Stimulated activated naive B cell treated with anti-CD40 and anti-IgM and Interleukin-4, amounts not matched to agents 10 μg/mL and 1 μg/mL and 100 μg/mL, for 72 hours (primary cell): ENCODE measurements around the gene CLCA1.
A peak's percentile ranks its signal among the peaks of the same experiment; 100 is the strongest.

Experiments
- ATAC-seq, 2 donors: fragments of 150-1000 bp; cut with Tn5 transposase; replicated peaks; 2 replicates each; pipeline ENCODE4 v1.10.0; 2021; ENCODE audit warnings: moderate library complexity in 1 of 2
- DNase-seq: peaks from one replicate; pipeline ENCODE4 v3.0.0; 2021
- H3K27ac Mint-ChIP-seq: one replicate; pipeline ENCODE4 v1.8.0; 2022; ENCODE audit warnings: mild to moderate bottlenecking, mixed read lengths
- H3K27me3 Mint-ChIP-seq, 2 donors: one replicate each; pipeline ENCODE4 v1.8.0; 2022; ENCODE audit warnings: mixed read lengths in 2 of 2
- H3K36me3 Mint-ChIP-seq, 2 donors: one replicate each; pipeline ENCODE4 v1.8.0; 2022; ENCODE audit warnings: mixed read lengths in 2 of 2, mild to moderate bottlenecking in 1 of 2
- H3K4me1 Mint-ChIP-seq, 2 donors: one replicate each; pipeline ENCODE4 v1.8.0; 2022; ENCODE audit warnings: mixed read lengths in 2 of 2, mild to moderate bottlenecking in 1 of 2
- H3K4me3 Mint-ChIP-seq, 2 donors: one replicate each; pipeline ENCODE4 v1.8.0; 2022; ENCODE audit warnings: mild to moderate bottlenecking in 2 of 2, mixed read lengths in 2 of 2, moderate library complexity in 1 of 2
- H3K9me3 Mint-ChIP-seq, 2 donors: one replicate each; pipeline ENCODE4 v1.8.0; 2022; ENCODE audit warnings: mixed read lengths in 2 of 2, mild to moderate bottlenecking in 1 of 2

Gene CLCA1

GRCh38 chr1:86447198-86447790 is 21.4 kb upstream of the CLCA1 start:
- ATAC-seq (no peak), DNase-seq (no peak)
- no peaks in the 10 kb centered on the region for H3K36me3 Mint-ChIP-seq
- no peak overlapping the region for H3K27ac Mint-ChIP-seq
- H3K9me3 Mint-ChIP-seq: no peaks in the 10 kb centered on the region
- no peak overlapping the region for H3K4me3 Mint-ChIP-seq
- no peaks in the 10 kb centered on the region for H3K27me3 Mint-ChIP-seq
- H3K4me1 Mint-ChIP-seq: peaks cover 0 to 12% of the 10 kb centered on the region in 2 donors

- Mint-ChIP-seq H3K9me3 (no peaks in the 10 kb centered on the region), H3K4me1 (peaks cover 0 to 12% of the 10 kb centered on the region in 2 donors), H3K27ac (no peak overlapping the region), H3K4me3 (no peak overlapping the region), H3K27me3 (no peaks in the 10 kb centered on the region), H3K36me3 (no peaks in the 10 kb centered on the region)
- ATAC-seq (no peak), DNase-seq (no peak)
Observed at GRCh38 chr1:86448670-86449069, 20.1 kb upstream of the CLCA1 start.

- no peak overlapping the region for H3K27ac Mint-ChIP-seq
Observed at GRCh38 chr1:86449103-86449502, 19.6 kb upstream of the CLCA1 start.

GRCh38 chr1:86450847-86451246 is 17.9 kb upstream of the CLCA1 start:
- Mint-ChIP-seq H3K27ac (no peak overlapping the region), H3K9me3 (no peaks in the 10 kb centered on the region), H3K27me3 (no peaks in the 10 kb centered on the region), H3K4me3 (no peak overlapping the region), H3K4me1 (peaks cover 0 to 12% of the 10 kb centered on the region in 2 donors), H3K36me3 (no peaks in the 10 kb centered on the region)
- DNase-seq (no peak), ATAC-seq (peak; percentile 46 to 71)

More at GRCh38 chr1:86449103-86449502, 19.6 kb upstream of the CLCA1 start:
- ATAC-seq: no peak
- DNase-seq: no peak
- Mint-ChIP-seq H3K4me3 (no peak overlapping the region), H3K4me1 (peaks cover 0 to 12% of the 10 kb centered on the region in 2 donors), H3K27me3 (no peaks in the 10 kb centered on the region), H3K36me3 (no peaks in the 10 kb centered on the region), H3K9me3 (no peaks in the 10 kb centered on the region)

- no peaks in the 10 kb centered on the region for H3K9me3 Mint-ChIP-seq
- H3K4me3 Mint-ChIP-seq: no peak overlapping the region
- ATAC-seq: no peak
- peaks cover 0 to 12% of the 10 kb centered on the region in 2 donors for H3K4me1 Mint-ChIP-seq
- DNase-seq: no peak
- no peak overlapping the region for H3K27ac Mint-ChIP-seq
- H3K27me3 Mint-ChIP-seq: peaks cover 8 to 9% of the 10 kb centered on the region in 2 donors
- H3K36me3 Mint-ChIP-seq: no peaks in the 10 kb centered on the region
Observed at GRCh38 chr1:86453664-86454063, 15.1 kb upstream of the CLCA1 start.

GRCh38 chr1:86455073-86455472 is 13.7 kb upstream of the CLCA1 start:
- peaks cover 0 to 12% of the 10 kb centered on the region in 2 donors for H3K4me1 Mint-ChIP-seq
- DNase-seq (no peak), ATAC-seq (no peak)
- H3K27me3 Mint-ChIP-seq: peaks cover 8 to 9% of the 10 kb centered on the region in 2 donors
- H3K27ac Mint-ChIP-seq: no peak overlapping the region
- no peaks in the 10 kb centered on the region for H3K36me3 Mint-ChIP-seq
- H3K4me3 Mint-ChIP-seq: no peak overlapping the region
- no peaks in the 10 kb centered on the region for H3K9me3 Mint-ChIP-seq

- H3K4me1 Mint-ChIP-seq: no peaks in the 10 kb centered on the region
- H3K36me3 Mint-ChIP-seq: no peaks in the 10 kb centered on the region
- ATAC-seq (no peak), DNase-seq (no peak)
- no peak overlapping the region for H3K4me3 Mint-ChIP-seq
- peaks cover 9 to 11% of the 10 kb centered on the region in 2 donors for H3K27me3 Mint-ChIP-seq
- no peak overlapping the region for H3K27ac Mint-ChIP-seq
- H3K9me3 Mint-ChIP-seq: no peaks in the 10 kb centered on the region
Observed at GRCh38 chr1:86460998-86461397, 7.7 kb upstream of the CLCA1 start.

- Mint-ChIP-seq H3K9me3 (no peaks in the 10 kb centered on the region), H3K27ac (no peak overlapping the region), H3K4me3 (no peak overlapping the region), H3K36me3 (no peaks in the 10 kb centered on the region), H3K27me3 (peaks cover 9 to 11% of the 10 kb centered on the region in 2 donors), H3K4me1 (no peaks in the 10 kb centered on the region)
- ATAC-seq (no peak), DNase-seq (no peak)
Observed at GRCh38 chr1:86461482-86461881, 7.2 kb upstream of the CLCA1 start.

GRCh38 chr1:86464819-86465218 is 3.9 kb upstream of the CLCA1 start:
- Mint-ChIP-seq H3K9me3 (no peaks in the 10 kb centered on the region), H3K4me3 (no peak overlapping the region), H3K27me3 (peaks cover 0 to 3% of the 10 kb centered on the region in 2 donors), H3K27ac (no peak overlapping the region), H3K36me3 (no peaks in the 10 kb centered on the region), H3K4me1 (no peaks in the 10 kb centered on the region)
- no peak for ATAC-seq
- DNase-seq: no peak

GRCh38 chr1:86466109-86466844 is 2.5 kb upstream of the CLCA1 start:
- Mint-ChIP-seq H3K36me3 (no peaks in the 10 kb centered on the region), H3K27me3 (peaks cover 0 to 8% of the 10 kb centered on the region in 2 donors), H3K4me1 (peaks cover 11% of the 10 kb centered on the region in 2 donors), H3K9me3 (no peaks in the 10 kb centered on the region), H3K27ac (no peak overlapping the region), H3K4me3 (no peak overlapping the region)
- ATAC-seq (no peak), DNase-seq (no peak)

- peaks cover 3 to 9% of the 10 kb centered on the region in 2 donors for H3K27me3 Mint-ChIP-seq
- ATAC-seq (no peak), DNase-seq (no peak)
- H3K36me3 Mint-ChIP-seq: no peaks in the 10 kb centered on the region
- H3K4me3 Mint-ChIP-seq: no peak overlapping the region
- peaks cover 11% of the 10 kb centered on the region in 2 donors for H3K4me1 Mint-ChIP-seq
- no peaks in the 10 kb centered on the region for H3K9me3 Mint-ChIP-seq
- H3K27ac Mint-ChIP-seq: no peak overlapping the region
Observed at GRCh38 chr1:86466986-86467385, 1.7 kb upstream of the CLCA1 start.

- peaks cover 11% of the 10 kb centered on the region in 2 donors for H3K4me1 Mint-ChIP-seq
- no peaks in the 10 kb centered on the region for H3K9me3 Mint-ChIP-seq
- no peak overlapping the region for H3K27ac Mint-ChIP-seq
- ATAC-seq: peak; percentile 33 to 77
- H3K4me3 Mint-ChIP-seq: no peak overlapping the region
- DNase-seq: no peak
- no peaks in the 10 kb centered on the region for H3K36me3 Mint-ChIP-seq
- H3K27me3 Mint-ChIP-seq: peaks cover 9 to 10% of the 10 kb centered on the region in 2 donors
Observed at GRCh38 chr1:86470859-86471258, 2.1 kb downstream of the CLCA1 start.

- Mint-ChIP-seq H3K27ac (no peak overlapping the region), H3K4me1 (peaks cover 11% of the 10 kb centered on the region in 2 donors), H3K27me3 (peaks cover 9 to 10% of the 10 kb centered on the region in 2 donors), H3K9me3 (no peaks in the 10 kb centered on the region), H3K4me3 (no peak overlapping the region), H3K36me3 (no peaks in the 10 kb centered on the region)
- DNase-seq (no peak), ATAC-seq (no peak)
Observed at GRCh38 chr1:86471291-86471690, 2.6 kb downstream of the CLCA1 start.

GRCh38 chr1:86472152-86472551 is 3.4 kb downstream of the CLCA1 start:
- Mint-ChIP-seq H3K9me3 (no peaks in the 10 kb centered on the region), H3K36me3 (no peaks in the 10 kb centered on the region), H3K4me3 (no peak overlapping the region), H3K27me3 (peaks cover 9 to 10% of the 10 kb centered on the region in 2 donors), H3K4me1 (peaks cover 11% of the 10 kb centered on the region in 2 donors), H3K27ac (no peak overlapping the region)
- no peak for ATAC-seq
- DNase-seq: no peak

- H3K9me3 Mint-ChIP-seq: no peaks in the 10 kb centered on the region
- no peaks in the 10 kb centered on the region for H3K36me3 Mint-ChIP-seq
- no peak for DNase-seq
- no peak for ATAC-seq
- peaks cover 11% of the 10 kb centered on the region in 2 donors for H3K4me1 Mint-ChIP-seq
- no peak overlapping the region for H3K27ac Mint-ChIP-seq
- H3K4me3 Mint-ChIP-seq: no peak overlapping the region
- H3K27me3 Mint-ChIP-seq: peaks cover 9 to 10% of the 10 kb centered on the region in 2 donors
Observed at GRCh38 chr1:86472767-86473166, 4.0 kb downstream of the CLCA1 start.
